NCI-H2196 (cell line): Measurements from ENCODE around the gene CACNA1C.

ENCODE experiments used
- DNase-seq: peaks from one replicate; lab custom pipeline; 2025; ENCODE audit not compliant: unreplicated experiment; lab: John Stamatoyannopoulos, UW

Gene CACNA1C

DNA sequence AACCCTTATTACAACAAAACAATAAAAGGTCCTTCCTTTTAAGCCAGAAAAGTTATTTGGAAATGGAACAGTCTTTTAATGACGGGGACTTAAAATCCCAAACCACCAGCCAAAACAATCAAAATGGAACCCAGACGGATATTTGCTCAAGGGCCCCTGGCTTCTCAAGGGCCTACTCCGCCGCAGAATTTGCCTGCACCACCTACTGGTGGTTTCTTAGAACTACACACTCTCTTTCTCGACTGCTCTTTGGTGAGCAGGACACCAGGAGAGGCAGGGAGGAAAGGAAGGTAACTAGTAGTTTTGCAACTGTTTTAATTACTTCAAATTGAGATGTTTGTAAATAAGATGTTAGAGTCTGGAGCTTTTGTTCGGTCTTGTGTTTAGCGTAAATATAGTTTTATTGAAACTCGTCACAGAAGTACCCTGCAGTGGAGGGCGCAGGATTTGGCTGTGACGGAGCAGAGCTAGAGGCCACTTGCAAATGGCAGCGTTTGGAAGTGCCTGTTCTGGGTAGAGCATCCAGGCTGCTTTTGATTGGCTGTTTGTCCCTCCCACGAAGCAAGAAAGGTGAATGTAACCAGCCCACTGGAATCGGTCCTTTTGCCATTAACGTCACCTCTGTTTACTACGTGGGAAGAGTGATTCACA lies 238.5 kb downstream of the CACNA1C start:
- DNase-seq = no peak

DNA sequence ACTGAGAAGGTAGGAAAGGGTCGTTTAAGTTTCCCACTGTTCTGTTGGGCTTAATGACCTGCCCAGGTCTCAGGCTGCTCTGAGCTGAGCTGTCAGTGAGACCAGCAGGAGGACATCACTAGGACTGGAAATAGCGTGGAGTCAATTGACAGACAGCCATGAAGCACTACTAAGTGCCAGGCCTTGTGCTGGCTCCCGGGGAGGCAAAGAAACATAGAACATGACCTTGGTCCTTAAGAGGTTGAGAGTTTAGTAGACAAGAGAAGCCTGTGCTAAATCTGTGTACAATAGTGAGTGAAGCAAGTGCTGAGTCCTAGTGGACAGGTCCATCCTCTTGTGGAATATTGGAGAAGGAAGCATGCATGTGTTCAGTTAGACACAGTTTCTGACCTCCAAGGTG lies 239.2 kb downstream of the CACNA1C start:
- no peak for DNase-seq

DNA sequence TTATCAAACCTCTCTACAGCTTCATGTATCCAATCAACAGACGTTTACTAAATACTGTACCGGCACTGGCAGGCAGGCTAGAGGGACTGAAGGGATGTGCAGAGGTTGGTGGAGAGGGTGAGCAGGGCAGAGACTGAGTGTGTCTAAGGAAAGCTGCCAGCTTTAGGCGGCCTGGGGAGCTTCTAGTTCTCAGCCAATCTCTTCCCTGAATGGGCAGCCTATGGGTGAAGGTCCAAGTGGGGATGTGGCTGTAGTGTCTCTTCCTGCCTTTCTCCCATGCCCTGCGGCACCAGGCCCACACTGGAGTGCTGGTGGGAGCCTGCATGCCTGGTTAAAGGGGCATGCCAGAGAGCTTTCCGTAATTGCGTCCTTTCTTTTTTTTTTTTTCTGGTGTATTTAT lies 239.8 kb downstream of the CACNA1C start:
- DNase-seq = no peak

DNA sequence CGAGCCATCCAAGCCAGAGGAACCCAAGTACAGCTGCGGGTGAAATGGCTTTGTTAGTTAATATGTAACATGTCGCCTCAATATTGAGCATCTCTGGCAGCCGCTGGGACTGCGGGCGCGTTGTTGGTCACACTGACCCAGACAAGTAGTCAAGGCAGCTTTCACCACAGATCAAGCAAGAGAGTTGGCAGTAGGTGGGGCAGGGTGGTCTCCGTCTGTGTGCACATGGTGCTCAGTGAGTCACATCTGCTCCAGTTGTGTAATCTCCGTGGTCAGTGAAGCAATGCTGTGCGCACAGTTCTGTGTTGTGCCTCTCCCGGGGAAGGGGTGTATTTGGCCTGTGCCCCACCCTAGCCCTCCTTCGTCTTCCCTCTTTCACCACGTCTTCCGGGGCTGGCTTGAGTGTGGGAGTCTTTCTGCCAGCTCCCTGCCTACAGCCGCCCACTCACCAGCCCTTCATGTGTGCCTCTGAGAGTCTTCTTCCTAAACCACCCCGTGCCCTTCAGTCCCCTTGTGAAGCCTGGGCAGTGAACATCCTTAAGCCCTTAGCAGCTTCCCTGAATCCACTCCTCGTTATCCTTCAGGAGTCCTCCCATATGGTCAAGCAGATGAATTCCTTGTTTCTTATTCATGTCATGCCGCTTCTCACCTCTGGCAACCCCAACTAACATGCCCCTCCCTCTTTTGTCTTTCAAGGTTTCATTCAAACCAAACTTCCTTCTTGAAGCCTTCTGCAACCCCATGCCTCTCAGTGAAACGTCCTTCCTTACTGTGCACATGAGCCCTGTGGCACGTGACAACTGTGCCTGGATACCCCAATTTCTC lies 242.1 kb downstream of the CACNA1C start:
- no peak for DNase-seq

DNA sequence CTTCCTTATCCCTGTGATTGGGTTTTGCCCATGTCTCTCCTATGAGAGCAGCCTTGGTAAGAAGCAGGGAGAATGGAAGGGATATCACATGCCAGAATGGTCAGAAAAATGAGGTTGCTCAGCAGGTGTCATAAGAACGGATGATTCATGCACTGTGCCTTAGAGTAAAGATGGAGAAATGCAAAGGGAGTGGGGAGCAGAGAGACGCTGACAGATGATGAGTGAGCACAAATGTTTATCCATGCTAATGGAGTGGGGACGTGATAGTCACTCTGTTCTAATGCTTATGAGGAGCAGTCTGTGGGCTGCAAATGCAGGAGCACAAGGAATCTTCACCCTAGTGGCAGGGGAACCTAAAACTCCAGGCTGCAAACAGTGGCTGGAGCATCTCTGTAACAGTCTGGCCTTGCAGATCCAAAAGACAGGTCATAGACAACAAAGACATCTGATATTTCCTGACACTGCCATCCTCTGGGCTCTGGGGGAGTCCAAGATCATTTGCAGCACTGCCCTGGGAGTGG lies 243.2 kb downstream of the CACNA1C start:
- no peak for DNase-seq

DNA sequence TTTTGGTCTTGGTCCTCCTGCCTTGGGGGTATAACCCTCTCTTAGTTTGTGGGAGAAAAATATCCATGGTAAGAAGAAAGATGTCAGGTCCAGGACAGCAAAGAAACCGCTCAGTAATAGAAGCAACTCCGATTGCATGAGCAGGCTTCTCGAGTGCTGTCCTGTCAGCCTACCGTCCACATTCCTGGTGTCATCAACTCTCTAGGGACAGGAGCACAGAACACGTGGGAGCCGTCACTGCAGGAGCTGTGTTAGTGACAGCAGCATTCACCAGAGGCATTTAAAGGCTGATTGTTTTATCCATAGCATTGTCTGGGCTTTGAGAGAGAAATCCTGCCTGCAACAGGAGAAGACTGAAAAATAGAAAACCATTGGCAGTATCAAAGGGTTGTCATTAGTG lies 244.2 kb downstream of the CACNA1C start:
- DNase-seq = no peak

DNA sequence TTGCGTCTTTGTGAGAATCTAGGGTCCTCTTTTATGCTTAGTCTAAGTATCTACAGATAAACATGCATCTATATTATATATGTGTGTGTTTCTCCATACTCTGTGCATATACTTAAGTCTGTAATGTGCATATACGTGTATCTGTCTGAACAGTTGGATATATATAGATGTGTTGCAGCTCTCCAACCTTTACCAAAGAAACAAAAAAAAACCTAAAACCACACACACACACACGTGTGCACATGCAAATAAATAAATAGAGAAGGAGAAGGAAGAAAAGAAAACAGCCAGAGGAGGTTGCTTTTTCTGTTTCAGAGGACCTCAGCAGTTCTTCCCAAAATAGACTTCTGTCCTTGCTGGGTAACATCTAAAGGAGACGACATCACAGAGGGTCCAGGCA lies 244.9 kb downstream of the CACNA1C start:
- no peak for DNase-seq

DNA sequence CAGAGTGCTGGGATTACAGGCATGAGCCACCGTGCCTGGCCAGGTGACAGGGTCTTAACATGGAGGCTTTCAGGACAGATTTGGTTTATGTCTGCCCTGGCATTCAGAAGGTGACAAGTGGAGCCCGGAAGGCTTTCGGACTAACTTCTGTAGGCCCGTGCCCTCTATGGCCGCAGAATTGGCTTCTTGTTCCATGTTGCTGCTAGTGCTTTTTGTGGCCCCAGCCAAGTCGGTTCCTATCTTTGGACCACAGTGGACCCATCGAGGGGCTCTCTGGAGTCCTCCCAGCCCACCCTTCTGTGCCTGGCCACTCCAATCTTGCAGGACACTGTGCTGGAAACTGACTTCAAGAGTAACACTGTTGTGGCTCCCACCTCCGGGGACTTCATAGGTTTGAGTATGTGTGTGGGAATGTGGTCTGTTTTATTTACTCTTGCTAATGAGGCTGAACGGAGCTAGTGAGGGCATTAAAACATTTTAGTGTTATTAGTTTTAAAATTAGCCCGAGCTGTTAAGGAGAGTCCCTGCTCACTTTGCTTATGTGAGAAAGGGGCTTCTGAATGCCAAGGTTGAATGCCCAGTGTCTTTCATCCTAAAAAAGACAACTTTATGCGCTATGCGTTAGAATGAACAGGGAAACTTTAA lies 245.9 kb downstream of the CACNA1C start:
- DNase-seq = no peak

DNA sequence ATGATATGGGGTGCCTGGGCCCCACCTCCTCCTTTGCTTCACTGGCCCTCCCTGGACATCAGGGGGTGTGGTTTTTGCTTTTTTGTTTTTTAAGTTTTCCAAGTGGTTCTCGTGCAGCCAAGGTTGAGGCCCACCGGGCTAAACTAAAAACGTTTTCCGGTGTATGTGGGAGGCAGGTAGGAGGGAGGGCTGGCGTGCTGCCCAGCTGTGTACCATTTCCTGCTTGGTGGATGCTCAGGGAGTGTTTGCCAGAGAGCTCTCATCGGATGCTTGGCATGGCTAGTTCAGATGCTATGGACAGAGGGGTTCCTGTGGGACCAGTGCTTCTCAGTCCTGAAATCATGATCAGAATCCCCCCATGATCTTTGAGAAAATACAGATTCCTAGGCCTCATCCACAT lies 246.4 kb downstream of the CACNA1C start:
- no peak for DNase-seq

DNA sequence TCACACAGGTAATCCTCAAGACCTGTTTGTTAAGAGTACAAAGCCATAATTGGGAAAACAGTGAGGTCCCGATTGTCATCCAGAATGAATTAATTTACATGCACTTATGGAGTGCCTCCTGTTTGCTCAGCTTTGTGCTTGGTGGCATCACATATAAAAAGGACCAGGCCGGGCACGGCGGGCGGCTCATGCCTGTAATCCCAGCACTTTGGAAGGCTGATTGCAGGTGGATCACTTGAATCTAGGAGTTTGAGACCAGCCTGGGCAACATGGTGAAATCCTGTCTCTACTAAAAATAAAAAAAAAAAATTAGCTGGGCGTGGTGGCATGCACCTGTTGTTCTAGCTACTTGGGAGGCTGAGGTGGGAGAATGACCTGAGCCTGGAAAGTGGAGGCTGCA lies 247.4 kb downstream of the CACNA1C start:
- no peak for DNase-seq

DNA sequence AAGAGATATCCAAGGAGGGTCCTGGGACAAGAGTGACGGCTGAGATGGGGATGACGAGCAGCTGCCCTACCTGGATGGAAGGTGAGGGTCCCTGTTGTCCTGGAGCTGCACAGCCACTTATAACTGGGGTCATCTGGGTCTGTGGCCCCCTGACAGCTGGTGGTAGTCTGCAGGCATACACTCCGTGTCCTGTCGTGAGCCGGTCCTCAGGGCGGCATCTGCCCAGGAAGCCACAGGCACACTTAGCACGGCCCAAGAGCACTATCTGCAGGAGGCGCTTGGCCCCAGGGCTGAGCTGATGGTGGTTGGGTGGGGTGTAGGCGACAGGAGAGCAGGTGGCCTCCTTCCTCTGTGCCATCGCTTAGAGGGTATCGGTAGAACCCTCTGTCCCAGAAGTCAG lies 248.1 kb downstream of the CACNA1C start:
- no peak for DNase-seq

DNA sequence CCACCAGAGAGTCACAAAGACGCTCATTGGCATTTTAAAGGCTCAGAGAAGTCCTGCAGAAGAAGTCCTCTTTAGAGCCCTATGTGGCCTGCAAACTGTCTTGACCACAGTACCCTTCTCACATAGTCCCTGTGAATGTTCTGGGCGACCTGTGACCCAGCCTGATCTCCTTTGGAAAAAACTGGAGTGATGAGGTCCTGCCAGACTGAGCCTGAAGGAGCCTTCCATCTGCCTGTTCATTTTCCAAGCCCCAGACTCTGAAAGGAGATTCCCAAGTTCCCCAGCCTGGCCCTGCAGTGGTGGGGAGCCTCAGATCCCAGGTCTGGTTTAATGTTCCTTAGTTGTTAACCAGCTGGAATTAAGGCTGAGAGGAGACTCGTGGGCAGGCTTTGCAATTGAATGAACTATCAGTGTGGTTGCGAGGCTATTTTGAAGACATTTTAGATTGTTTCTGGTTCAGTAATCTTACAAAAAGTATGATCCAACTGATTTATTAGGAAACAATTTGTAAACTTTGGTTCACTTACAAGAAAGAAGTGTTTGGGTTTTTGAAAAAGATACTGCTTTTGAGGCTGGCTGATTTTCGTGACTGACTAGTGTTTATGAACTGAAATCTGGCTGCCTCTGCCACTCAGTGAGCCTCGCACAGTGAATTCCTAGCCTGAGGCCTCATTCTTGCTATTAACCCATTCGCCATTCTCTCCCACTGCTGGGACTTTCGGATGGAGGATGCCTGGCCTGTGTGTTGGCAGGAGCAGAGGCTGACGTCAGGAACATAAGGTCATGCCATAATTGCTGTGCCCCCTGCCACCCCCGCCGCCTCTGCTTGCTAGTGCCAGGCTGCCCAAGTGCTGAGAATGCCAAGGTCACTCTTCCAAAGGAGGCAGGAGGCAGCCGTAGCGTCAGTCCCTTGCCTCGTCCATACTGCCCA lies 249.0 kb downstream of the CACNA1C start:
- DNase-seq = no peak

DNA sequence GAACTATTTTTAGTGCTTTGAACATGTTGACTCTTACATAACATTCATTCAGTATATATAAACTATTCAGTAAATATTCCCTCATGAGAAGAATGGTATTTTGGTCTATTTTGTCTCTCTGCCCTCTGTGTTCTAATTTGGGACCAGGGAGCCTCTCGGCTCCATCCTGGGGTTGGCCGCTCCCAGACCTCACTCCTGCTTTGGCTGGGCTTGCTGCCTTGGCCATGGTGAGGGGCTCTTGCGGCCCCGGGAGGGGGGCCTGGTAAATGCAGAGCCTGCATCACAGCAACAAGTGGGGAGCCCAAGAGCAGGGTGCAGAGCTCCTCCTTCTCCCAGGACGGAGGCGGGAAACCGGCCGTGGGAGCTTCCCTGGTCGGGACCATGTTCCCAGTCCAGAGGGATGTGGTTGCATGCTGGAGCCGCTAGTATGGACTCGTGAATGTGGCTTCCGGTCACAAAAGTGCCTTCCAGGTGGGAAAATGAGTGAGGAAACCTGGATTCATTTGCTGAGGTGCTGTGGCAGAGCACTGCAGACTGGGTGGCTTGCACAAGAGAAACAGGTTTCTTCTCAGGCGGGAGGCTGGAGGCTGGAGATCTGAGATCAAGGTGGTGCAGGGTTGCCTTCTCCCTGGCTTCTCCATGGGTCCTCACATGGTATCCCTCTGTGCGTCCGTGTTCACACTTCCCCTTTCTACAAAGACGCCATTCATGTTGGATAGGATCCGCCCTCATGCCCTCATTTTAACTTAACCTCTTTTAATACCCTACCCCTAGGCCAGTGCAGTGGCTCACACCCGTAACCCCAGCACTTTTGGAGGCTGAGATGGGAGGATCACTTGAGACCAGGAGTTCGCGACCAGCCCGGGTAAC lies 250.2 kb downstream of the CACNA1C start:
- no peak for DNase-seq

DNA sequence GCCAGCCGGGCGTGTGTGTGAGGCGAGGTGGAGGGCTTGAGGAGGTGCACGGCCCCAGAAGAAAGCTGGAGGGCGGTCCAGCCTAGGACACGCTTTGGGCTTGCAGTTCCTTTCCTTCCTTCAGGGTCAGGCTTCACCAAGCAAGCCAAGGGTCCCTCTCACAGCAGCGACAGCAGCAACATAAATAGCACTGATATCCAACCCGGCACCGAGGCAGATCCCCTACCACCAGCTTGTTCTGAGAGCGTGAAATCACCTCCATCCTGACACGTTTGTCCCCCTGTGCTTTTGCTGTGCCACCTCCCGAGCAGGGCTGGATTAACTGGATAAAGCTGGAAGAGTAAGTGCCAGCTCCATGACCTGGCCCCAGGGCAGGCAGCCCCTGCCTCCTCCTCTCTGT lies 251.4 kb downstream of the CACNA1C start:
- no peak for DNase-seq

DNA sequence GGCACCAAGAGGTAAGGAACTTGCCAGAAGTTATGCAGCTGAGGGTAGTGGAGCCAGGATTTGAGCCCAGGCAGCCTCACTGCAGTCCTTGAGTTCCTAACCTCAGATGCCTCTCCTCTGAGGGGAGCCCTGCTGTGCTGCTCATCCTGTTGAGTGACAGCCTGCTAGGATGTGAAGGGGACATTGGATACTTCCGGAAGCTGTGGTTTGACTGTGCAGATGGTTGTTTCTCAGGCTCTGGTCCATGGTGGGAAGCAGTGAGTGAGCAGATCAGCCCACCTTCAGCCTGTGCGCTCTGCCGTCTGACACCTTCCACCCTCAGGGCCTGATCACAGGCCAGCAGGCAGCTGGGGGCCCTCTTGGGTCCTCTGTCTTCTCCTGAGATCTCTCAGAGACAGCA lies 253.2 kb downstream of the CACNA1C start:
- DNase-seq = no peak

DNA sequence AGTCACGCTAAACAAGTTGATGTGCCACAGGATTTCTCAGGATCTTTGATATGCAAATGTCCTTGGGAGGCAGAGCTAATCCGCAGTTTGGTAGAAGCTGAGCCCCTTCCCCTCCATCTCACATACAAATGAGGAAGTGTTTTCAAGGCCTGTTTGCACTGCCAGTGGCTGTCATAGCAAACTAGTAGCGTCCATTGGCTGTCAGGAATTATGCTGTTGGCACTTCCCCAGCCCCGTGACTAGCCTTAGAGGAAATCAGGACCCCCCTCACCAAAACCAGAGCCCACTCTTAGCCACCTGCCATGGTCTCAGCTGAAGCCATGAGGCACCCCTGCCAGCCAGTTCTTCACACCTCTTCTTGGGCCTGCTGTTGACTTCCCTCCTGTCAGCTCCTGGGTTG lies 253.9 kb downstream of the CACNA1C start:
- DNase-seq = no peak

DNA sequence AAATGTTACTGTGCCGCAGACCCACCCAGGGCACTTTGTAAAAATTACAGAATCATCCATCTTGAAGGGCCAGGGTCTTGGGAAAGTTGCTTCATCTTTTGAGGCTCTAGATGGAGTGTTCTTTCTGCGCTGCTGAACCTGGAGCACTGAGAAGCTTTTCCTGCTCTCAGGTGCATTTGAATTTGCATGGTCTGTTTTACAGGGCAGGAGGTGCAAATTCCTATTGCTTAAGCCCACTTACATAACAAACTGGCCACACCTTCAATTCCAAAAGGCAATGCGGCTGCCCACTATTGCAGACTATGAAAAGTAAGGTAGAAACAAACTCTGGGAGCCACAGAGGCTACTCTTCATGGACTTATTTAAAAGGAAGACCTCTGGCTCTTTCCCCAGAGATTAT lies 254.8 kb downstream of the CACNA1C start:
- DNase-seq = no peak

DNA sequence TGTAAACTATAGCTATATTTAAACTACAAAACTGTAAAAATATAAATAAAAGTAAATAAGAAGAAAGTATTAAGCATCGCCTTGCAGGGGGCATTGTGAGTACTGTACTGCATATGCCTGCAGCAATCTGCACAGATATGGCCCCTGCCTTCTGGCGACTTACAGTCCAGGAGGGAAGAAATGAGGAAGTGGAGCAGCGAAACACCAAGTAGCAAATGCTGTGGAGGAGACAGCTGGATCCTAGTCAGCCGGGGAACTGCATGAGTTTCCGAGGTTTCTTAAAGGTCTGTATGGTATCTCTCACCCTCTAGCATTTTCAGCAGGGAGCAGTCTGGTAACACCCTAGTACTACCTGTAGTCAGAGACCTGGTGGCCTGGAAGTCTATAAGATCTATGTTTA lies 256.9 kb downstream of the CACNA1C start:
- DNase-seq = no peak

DNA sequence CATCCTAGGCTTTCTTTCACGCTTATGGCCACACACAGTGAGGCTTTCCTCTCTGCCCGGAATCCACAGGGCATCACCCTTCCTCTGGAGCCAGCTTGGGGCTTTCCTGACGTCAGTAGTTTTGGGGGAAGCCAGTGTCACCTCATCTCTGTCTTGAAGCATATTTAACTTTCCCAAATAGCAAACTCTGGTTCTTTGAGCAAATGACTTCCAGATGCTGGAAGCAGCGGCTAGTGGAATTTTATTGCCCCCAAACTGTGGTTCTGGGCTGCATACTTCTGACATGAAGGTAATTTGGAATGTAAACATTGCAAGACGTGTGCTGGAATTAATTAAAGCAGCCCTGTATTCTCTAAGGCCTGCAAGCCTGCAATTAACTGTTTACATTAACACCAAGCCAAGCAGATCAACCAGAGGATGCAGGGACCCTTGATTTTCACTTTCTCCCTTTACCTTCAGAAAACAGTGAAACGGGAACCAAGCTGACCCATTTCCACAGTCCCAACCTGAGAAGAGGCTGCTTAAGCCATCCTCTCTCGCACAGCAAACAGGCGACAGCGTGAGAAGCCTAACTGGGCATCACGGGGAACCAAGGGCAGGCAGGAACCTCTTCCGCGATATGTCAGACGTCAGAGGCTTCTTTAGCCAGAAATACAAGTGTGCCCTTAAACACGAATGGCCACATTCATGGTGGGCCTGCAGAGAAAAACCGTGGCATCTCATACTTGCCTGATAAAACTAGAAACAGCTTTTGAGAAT lies 258.4 kb downstream of the CACNA1C start:
- no peak for DNase-seq
